HG02678 (cell line): ENCODE results near the gene PEX13.
"Not testable (repeated sequence)": the region's sequence is repeated elsewhere in the genome, so short reads cannot be mapped to it uniquely, and the experiment has no call there.

Experiments used
- ATAC-seq: cut with Tn5 transposase; IDR thresholded peaks from one replicate; pipeline ENCODE4 v1.9.1; 2021; ENCODE audit warnings: mild to moderate bottlenecking, moderate library complexity; ENCODE audit not compliant: unreplicated experiment

The PEX13 gene

DNA sequence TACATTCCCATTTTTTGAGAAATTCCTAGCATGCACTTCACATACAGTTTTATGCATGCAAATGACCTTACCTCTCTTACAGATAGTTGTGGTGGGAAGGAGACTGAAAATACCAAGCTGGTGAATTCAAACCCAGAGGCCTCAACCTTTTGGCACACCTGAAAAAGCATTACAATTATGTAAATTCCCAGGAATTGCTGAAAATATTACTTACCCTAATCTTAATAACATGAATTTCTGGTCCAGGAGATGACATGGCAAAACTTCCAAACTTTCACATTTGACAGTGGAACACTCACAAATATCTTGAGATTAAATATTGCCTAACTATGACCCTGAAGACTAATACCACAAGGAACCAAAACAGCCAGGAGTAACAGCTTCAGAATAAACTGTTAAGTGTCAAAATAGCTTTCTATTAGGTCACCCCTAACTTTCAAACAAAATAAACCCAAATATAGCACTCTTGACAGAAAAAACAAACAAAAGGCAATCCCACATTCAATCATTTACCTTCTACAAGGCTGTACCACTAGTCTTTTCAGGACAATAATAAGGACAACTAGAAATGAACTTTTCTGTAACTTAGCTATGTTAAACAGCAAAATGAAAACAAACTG lies 10.9 kb upstream of the PEX13 start:
- ATAC-seq: no peak

DNA sequence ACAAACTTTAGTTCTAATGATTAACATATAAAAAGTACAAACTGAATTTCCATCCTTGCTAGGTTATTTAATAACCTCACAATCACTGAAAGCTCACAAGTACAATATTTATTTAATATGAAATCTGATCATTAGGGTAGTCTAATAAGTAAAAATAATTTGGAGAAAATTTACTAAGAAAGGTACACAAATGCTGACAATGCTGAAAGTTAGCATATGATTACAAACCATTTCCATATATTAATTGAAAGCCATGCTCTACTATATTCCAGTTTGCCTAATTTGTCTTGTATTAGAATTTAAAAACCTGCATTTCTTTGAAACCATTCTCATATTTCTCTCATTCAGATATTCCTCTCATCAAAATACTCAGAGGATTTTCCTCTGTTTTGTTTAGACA lies 8.2 kb upstream of the PEX13 start:
- no peak for ATAC-seq

DNA sequence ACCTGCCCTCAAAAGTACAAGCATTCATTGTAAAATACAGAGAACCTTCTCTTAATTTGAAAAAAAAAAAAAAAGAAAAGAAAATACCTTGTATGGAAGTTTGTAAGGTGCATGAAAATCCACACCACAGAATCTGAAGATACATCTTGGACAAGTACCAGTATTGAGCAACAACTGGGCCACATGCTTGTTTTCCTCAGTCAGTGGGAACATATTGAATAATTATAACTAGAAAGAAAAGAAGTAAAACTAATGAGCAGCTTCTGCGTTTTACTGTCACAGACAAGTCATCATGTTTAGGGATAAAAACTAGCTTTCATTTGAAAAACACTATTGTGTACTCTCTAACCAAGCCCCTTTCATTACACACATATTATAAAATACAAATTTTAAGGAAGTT lies 5.8 kb upstream of the PEX13 start:
- no peak for ATAC-seq

DNA sequence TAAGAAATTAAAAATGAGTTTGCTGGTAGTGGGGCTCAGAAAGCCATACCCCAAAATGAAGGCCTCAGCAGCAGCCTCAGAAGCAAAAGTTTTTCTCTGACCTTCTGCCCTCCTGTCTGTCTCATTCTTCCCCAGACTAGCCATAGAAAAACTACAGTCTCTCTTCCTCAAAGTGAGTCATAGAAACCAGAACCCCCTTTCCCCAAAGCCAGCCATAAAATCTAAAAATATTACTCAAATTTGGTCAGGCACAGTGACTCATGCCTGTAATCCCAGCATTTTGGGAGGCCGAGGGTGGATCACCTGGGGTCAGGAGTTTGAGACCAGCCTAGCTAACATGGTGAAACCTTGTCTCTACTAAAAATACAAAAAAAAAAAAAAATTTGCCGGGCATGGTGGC lies 5.2 kb upstream of the PEX13 start:
- ATAC-seq: not testable (repeated sequence)

DNA sequence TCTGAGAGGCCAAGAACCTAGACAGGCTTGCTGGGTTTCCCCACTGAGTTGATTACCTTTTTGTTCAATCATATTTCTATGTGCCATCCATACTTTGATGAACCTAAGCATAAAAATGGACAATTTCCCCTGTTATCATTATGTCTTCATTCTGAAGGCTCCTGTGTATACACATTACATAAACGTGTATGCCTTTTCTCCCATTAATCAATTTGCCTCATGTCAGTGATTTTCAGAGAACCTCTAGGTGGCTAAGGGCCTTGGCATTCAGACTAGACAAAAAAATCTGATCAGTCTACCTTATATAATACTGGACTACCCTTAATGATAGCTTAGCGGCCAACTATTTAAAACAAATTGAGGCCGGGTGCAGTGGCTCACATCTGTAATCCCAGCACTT lies 4.1 kb upstream of the PEX13 start:
- ATAC-seq: no peak

DNA sequence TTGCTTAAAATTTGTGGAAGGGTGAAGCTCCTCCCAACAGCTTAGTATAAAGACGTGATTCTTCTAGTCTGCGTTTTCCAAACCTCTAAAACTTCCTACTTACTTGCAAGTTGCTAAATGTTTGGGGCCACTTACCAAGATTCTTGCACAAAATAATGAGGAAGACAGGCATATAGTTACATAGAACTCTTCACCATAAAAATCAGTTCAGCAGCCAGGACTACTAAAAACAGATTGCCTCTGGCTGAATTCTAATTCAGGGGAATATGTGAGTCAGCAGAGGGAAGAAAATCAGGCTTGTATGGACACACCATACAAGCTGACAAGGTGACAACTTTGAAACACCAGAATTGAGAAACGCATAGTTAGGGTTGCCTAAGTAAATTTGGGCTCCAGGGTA lies 2.8 kb upstream of the PEX13 start:
- no peak for ATAC-seq

DNA sequence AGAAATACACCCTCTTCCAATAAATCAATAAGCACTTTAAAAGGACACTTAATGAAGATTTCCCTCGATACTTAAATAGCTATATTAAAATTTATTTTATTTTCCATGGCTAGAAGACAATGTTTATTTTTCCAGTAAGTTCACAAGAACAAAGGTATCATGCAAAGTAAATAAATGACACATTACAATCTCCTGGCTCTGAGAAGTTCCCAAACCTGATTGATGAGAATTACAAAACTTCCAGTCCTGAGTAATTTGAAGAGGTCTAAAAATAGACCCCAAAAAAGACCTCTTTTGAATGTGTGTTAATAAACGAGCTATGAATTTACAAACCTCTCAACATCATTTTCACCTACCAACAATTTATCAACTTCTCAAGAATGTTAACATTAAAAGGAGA lies 1.5 kb upstream of the PEX13 start:
- ATAC-seq: no peak

DNA sequence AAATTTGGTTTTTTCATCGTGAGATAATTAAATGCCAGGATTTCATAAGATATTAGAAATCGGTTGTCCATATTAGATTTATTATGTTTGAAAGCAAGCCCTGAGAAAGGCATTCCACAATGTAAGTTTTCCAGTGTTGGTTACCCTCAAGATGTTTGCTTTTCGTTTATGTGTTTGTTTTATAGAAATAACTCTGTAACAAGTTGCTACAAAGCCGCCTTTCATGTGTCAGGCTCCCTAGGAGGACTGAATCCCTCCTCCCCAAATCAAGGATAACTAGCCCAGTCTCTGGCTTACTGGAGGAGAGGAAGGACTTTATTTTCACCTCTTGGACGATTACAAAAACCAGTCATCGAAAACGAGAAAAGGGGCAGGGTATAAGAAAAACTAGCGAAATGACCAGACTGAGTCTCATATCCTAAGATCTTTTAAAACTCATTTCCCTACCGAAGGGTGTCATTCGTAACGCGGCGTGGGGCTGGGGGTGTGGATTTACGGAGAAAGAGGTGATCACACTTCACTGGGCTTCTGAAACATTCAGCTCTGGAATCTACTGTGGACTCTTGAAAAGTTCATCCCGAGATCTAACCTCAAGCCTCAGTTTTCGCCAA lies 1.0 kb upstream of the PEX13 start:
- peak; percentile 18 for ATAC-seq

DNA sequence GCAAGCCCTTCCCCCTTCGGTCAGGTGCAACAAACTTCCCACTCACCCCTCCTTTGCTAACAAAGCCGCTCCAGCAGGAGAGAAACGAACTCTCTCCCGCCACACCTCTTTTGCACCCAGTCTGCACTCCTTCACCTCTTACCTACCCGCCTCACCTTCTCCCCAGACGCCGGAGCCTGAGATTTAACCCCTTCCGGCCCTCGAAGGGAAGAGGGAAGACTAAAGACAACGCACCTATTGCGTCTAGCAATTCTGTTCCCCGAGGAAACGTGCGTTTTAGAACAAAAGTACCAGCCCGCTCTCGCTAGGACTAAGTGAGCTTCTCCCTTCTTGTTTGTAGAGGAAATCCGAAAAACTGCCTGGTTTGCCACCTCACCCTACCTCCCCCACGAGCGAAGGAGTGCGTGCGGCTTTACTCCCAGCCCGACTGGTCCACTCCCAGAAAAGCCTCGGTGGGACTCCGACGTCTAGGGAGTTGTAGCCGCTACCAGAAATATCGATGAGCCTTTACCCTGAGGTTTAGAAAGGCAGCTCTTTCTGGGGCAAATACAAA lies 441 bp upstream of the PEX13 start:
- ATAC-seq: peak; percentile 62

DNA sequence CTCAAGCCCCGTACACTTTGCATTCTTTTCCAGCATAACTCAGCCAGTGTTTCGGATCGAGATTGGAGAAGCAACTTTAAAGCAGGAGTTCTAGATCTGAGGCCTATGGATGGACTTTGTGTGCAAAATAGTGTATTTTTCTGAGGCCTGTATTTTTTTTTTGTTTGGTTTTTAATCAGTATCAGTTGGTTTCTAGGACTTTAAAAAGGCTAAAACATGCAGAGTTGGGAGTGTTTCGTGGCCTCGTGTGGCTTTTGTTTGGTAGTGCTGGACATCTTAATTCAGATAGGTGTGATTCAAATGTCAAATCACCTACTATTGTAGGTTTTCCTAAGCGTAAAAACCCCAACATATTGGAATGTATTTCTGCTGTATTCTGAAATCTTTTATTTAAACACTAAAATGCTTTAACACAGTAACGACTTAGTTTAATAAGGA lies 817 bp downstream of the PEX13 start:
- ATAC-seq: no peak

DNA sequence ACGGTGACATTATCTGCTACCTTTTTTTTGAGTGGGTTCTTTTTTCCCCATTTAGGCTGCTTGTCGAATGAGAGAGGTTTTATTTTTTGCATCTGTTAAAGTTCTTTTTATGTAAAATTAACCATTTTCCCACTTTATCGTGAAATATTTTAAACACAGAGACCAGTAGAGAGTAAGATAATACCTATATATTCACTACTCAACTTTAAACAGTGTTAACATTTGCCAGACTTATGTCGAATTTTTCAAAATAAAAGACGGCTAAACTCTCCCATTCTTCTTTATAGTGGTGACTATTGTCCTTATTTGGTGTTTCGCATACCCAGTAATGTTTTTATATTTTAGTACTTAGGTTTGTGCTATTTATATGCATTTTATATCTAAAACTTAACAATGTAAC lies 1.3 kb downstream of the PEX13 start:
- ATAC-seq: no peak

DNA sequence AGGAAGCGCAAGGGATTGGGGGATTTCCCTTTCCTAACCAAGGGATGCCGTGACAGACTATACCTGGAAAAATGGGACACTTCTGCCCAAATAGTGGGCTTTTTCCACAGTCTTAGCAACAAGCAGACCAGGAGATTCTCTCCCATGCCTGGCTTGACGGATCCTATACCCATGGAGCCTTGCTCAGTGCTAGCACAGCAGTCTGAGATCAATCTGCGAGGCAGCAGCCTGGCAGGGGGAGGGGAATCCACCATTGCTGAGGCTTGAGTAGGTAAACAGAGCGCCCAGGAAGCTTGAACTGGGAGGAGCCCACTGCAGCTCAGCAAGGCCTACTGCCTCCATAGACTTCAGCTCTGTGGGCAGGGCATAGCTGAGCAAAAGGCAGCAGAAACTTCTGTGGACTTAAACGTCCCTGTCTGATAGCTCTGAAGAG lies 3.7 kb downstream of the PEX13 start:
- no peak for ATAC-seq

DNA sequence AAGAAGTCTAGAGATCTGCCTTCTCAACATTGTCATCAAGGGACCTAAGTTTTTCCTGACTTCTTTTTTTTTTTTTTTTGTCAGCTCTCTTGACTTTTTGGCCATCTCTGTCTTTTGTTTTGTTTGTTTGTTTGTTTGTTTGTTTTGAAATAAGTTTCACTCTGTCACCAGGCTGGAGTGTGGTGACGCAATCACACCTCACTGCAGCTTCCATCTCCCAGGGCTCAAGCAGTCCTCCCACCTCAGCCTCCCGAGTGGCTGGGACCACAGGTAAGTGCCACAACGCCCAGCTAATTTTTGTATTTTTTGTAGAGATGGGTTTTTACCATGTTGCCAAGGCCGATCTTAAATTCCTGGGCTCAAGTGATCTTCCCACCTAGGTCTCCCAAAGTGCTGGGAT lies 6.2 kb downstream of the PEX13 start:
- no peak for ATAC-seq

DNA sequence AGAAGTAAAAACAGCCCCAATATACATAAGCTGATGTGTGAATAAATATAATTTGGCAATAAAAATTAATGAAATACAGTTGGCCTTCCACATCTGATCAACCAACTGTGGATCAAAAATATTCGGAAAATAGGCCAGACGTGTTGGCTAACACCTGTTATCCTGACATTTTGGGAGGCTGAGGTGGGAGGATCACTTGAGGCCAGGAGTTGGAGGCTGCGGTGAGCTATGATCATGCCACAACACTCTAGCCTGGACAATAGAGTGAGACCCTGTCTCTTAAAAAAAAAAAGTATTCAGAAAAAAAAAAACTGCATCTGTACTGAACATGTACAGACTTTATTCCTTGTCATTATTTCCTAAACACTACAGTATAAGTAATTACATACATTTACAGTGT lies 12.0 kb downstream of the PEX13 start:
- ATAC-seq: no peak

DNA sequence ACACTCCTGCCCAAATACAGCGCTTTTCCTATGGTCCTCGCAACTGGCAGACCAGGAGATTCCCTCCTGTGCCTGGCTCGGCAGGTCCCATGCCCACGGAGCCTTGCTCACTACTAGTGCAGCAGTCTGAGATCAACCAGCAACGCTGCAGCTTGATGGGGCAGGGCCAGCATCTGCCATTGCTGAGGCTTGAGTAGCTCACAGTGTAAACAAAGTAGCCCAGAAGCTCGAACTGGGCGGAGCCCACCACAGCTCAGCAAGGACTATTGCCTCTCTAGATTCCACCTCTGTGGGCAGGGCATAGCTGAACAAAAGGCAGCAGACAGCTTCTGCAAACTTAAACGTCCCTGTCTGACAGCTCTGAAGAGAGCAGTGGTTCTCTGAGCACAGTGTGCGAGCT lies 17.1 kb downstream of the PEX13 start:
- ATAC-seq: not testable (repeated sequence)

DNA sequence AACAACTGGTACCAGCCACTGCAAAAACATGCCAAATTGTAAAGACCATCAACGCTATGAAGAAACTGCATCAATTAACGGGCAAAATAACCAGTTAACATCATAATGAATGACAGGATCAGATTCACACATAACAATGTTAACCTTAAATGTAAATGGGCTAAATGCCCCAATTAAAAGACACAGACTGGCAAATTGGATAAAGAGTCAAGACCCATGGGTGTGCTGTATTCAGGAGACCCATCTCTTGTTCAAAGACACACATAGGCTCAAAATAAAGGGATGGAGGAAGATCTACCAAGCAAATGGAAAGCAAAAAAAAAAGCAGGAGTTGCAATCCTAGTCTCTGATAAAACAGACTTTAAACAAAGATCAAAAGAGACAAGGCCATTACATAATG lies 19.1 kb downstream of the PEX13 start:
- ATAC-seq: not testable (repeated sequence)

DNA sequence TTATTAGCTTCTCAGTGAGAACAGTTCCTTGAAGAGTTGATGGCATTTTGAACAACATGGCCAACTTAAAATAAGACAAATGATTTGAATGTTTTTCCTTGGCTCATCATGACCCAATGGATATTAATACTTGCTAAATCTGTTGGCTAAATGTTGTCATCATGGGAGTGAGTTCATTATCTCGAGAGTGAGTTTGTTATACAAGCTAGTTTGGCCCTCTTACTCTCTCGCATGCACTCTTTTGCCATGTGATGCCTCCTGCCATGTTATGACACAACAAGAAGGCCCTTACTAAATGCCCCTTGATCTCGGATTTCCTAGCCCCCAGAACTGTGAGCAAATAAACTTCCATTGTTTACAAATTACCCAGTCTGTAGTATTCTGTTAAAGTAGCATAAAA lies 25.3 kb downstream of the PEX13 start:
- ATAC-seq: no peak

DNA sequence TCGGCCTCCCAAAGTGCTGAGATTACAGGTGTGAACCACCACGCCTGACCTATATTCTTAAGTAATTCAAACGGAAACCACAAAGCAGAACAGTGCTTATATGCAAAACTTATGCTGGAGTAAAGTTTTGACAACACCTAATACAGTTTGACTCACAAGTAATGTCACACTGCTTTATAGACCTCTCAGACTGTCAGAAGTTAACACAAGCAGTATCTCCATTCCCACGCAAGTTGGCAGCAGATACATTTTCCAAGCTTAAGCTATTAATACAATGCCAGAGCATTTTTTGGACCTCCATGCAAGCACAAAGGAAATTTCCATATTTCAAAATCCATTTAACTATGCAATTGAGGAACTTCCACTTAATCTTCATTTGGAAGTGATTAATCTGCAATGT lies 27.1 kb downstream of the PEX13 start:
- ATAC-seq: no peak

DNA sequence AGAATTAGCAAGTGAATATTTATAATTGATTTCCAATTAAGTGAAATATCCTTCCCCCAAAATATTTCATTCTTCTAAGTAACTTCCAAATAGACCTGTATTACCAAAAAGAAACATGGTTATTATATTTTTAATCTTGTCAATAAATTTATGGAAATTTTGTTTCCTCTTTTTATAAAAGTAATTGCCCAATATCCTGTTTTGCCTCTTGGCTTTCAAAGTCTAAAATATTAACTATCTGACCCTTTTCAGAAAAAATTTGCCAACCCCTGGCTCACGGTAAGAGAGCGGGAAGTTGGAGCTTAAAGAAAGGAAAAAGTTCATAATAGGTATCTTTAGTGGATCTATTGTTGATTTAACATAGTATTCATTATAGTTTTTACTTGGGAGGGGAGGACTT lies 27.7 kb downstream of the PEX13 start:
- no peak for ATAC-seq

DNA sequence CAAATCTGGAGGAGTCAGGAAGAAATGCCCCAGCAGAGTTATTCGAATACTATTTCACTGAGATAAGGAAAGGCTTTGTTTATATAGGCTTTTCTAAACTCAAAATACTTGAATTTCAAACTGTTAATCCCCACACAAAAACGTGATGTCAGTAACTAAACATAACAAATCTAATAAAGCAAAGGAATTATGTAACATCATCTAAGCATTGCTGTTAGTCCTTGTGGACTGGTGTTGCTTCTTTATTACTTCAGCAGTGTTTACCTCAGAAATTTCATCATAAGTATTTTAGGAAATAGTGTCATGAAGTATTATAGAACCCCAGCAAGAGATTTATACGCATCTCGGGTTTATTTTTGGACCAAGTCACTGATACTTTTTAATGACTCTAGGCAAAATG lies 28.5 kb downstream of the PEX13 start:
- ATAC-seq: no peak

DNA sequence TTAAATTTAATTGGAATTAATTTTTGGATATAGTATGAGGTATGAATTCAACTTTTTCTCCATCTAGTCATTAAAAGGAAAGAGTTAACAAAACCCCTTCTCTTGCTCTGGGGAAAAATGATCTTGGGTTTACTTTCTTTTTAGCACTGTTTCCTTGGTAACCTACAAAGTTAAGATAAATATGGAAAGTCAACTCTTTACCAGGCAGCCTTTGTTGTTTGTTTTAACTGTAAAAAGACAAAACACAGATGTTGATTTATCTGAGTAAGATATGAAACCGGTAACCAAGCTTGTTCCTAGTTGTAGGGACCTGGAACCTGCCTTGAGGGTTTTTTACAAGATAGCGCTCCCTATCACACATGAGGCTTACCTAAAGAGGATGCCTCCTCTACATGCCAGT lies 38.0 kb downstream of the PEX13 start:
- no peak for ATAC-seq

DNA sequence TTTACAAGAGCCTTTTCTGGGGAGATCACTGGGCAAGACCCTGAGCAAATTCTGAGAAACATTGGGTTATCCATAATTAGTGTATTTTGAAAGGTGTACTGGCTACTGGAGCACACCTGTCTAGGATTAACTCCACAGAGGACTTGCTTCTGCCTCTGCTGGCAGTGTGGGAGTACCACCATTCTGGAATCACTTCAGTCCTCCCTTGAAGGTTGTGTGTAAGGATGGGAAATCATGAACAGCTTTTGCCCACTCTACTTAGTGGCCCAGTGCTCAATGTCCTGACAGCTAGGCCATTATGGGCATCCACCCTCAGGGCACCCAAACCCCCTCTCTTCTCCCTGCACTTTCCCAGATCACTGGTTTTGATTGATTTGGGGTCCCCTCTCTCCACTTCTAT lies 40.0 kb downstream of the PEX13 start:
- no peak for ATAC-seq

DNA sequence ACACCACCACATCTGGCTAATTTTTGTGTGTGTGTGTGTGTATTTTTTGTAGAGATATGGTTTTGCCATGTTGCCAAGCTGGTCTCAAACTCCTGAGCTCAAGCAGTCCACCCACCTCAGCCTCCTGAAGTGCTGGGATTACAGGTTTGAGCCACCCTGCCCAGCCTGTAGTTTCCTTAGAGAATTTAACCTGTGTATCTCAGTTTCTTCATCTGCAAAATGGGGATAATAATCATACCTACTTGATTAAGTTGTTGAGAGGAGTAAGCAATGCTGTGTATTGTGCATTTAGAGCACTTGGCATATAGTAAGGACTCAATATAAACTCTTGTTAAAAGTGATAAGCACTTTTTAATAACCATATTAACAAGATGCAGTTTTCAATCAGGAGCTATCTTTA lies 41.9 kb downstream of the PEX13 start:
- no peak for ATAC-seq
